Spleen (tissue), 3 donors: Measurements from ENCODE around the gene CDC42BPB.

ENCODE experiments used
- POLR2A ChIP-seq, 3 donors: fragments of 450-650 bp; IDR thresholded peaks; one replicate each; pipeline ENCODE4 v1.5.1; 2017; ENCODE audit warnings: antibody characterized with exemption in 3 of 3, mild to moderate bottlenecking in 1 of 3
- POLR2AphosphoS5 ChIP-seq, 3 donors: sonication (generic); formaldehyde crosslinking; IDR thresholded peaks; one replicate each; pipeline ENCODE4 v1.5.1; 2017; ENCODE audit warnings: antibody characterized with exemption in 3 of 3

DNA sequence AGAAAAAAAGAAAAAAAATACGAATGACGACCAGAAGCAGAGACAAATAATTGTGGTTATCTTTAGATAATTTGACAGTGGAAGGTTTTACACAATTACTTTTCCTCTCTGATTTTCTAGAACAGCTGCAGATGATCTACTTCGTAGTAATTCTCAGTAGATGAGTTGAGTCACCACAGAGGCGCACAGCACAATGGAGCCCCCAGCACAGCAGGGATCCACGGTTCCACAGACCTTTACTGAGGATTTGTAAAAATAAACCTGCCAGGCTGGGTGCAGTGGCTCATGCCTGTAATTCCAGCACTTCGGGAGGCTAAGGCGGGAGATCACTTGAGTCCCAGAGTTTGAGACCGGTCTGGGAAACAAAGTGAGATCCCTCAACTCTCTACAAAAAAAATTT is 105.5 kb downstream of the CDC42BPB start:
- TF ChIP-seq POLR2A (IDR thresholded peaks at IDR 0.05), result no peak
- no peak for TF ChIP-seq POLR2AphosphoS5 (IDR thresholded peaks at IDR 0.05)
